H1 (cell line): ENCODE results near the gene EGFR. TPM values are rescaled to one million over a fixed set of nuclear protein-coding genes. Genes with fewer than 3 reads are reported as not detected.
A peak's percentile ranks its signal among the peaks of the same experiment; 100 is the strongest.

Source experiments
- CTCF ChIA-PET: fragments of 300-600 bp; sonication (Branson Sonifier 250); formaldehyde crosslinking; loops from one replicate; lab custom pipeline; 2021; ENCODE audit not compliant: partially characterized antibody; lab: Charles Lee
- POLR2A ChIA-PET: fragments of 300-600 bp; sonication (Branson Sonifier 250); formaldehyde crosslinking; loops from one replicate; lab custom pipeline; 2021; ENCODE audit warnings: inconsistent platforms; ENCODE audit not compliant: partially characterized antibody; lab: Charles Lee
- DNase-seq, 2 experiments: peaks; one replicate each; pipeline versions ENCODE4 v3.0.0 to v3.0.0-alpha.2; 2010 to 2022; ENCODE audit warnings: low spot score in 2 of 2, low read depth in 1 of 2, mixed read lengths in 1 of 2
- FAIRE-seq: peaks from 2 replicates; lab custom pipeline; 2011; peaks lifted over from hg19 to GRCh38; lab: Jason Lieb, UNC
- H2AFZ ChIP-seq: 2 replicates; pipeline ENCODE4 v1.8.1; 2012; ENCODE audit warnings: low read length, inconsistent platforms
- H2AK5ac ChIP-seq: 2 replicates; pipeline ENCODE4 v1.6.1; 2013; ENCODE audit warnings: low read depth, low read length
- H2BK120ac ChIP-seq: replicated peaks from 2 replicates; pipeline ENCODE3; 2013; ENCODE audit warnings: low read depth, low read length, inconsistent platforms
- H2BK12ac ChIP-seq: 2 replicates; pipeline ENCODE4 v1.6.1; 2013; ENCODE audit warnings: low read depth, low read length
- H2BK15ac ChIP-seq: 2 replicates; pipeline ENCODE4 v1.6.1; 2013; ENCODE audit warnings: low read length
- H2BK20ac ChIP-seq: 2 replicates; pipeline ENCODE4 v1.6.1; 2013; ENCODE audit warnings: low read length
- H2BK5ac ChIP-seq: 2 replicates; pipeline ENCODE4 v1.6.1; 2013; ENCODE audit warnings: low read depth, low read length
- H3K14ac ChIP-seq: 2 replicates; pipeline ENCODE4 v1.6.1; 2013; ENCODE audit warnings: inconsistent platforms; ENCODE audit not compliant: insufficient read length
- H3K18ac ChIP-seq: 2 replicates; pipeline ENCODE4 v1.6.1; 2013; ENCODE audit warnings: low read length; ENCODE audit errors: extremely low read depth
- H3K23ac ChIP-seq: 2 replicates; pipeline ENCODE4 v1.6.1; 2013; ENCODE audit warnings: inconsistent platforms; ENCODE audit not compliant: insufficient read length
- H3K23me2 ChIP-seq: 2 replicates; pipeline ENCODE4 v1.6.1; 2013; ENCODE audit warnings: low read depth, low read length
- H3K27ac ChIP-seq: 2 replicates; pipeline ENCODE4 v1.6.1; 2011; ENCODE audit warnings: low read depth, low read length, inconsistent platforms
- H3K27me3 ChIP-seq, 4 experiments: replicated peaks in 1 of 4; 1 replicate in 1 of 4; 2 replicates in 3 of 4; pipeline versions ENCODE4 v1.6.1 to v1.8.1; 2011 to 2013; ENCODE audit warnings: low read length in 3 of 4, mild to moderate bottlenecking in 3 of 4, inconsistent platforms in 2 of 4, mixed read lengths in 2 of 4, moderate library complexity in 1 of 4; ENCODE audit not compliant: control insufficient read depth in 3 of 4, insufficient read depth in 3 of 4; ENCODE audit errors: extremely low read depth in 1 of 4
- H3K36me3 ChIP-seq, 4 experiments: 2 replicates each; pipeline versions ENCODE4 v1.6.1 to v1.8.1; 2011 to 2013; ENCODE audit warnings: mild to moderate bottlenecking in 4 of 4, low read length in 3 of 4, moderate library complexity in 2 of 4, control low read depth in 1 of 4, inconsistent platforms in 1 of 4; ENCODE audit not compliant: insufficient read depth in 4 of 4, control insufficient read depth in 2 of 4
- H3K4ac ChIP-seq: replicated peaks from 2 replicates; pipeline ENCODE3; 2013; ENCODE audit warnings: low read length, low read depth, mixed read lengths, inconsistent platforms; ENCODE audit not compliant: insufficient read length
- H3K4me1 ChIP-seq, 4 experiments: replicated peaks in 1 of 4; 1 replicate in 1 of 4; 2 replicates in 3 of 4; pipeline versions ENCODE4 v1.6.1 to v1.8.1; 2011 to 2013; ENCODE audit warnings: low read length in 3 of 4, inconsistent platforms in 2 of 4, mixed read lengths in 1 of 4; ENCODE audit not compliant: insufficient read depth in 4 of 4, control insufficient read depth in 3 of 4
- H3K4me2 ChIP-seq, 2 experiments: 2 replicates each; pipeline versions ENCODE4 v1.6.1 to v1.8.1; 2011 to 2013; ENCODE audit warnings: low read depth in 2 of 2, low read length in 2 of 2, control low read depth in 1 of 2, inconsistent platforms in 1 of 2, mild to moderate bottlenecking in 1 of 2; ENCODE audit not compliant: insufficient read depth in 1 of 2
- H3K4me3 ChIP-seq, 4 experiments: fragments of 200-600, 300-600 bp in 1 of 4; sonication (generic), shearing (Covaris generic), sonication (Bioruptor Twin) in 1 of 4; 2 replicates each; pipeline versions ENCODE4 v1.5.1 to v1.8.1; 2011 to 2016; ENCODE audit warnings: low read length in 4 of 4, low read depth in 3 of 4, control low read depth in 2 of 4, inconsistent platforms in 2 of 4, mild to moderate bottlenecking in 2 of 4, mixed read lengths in 1 of 4, moderate library complexity in 1 of 4; ENCODE audit not compliant: insufficient read depth in 2 of 4; ENCODE audit errors: extremely low read depth in 1 of 4
- H3K56ac ChIP-seq: replicated peaks from 2 replicates; pipeline ENCODE3; 2013; ENCODE audit warnings: low read depth, mild to moderate bottlenecking, mixed read lengths, low read length, inconsistent platforms; ENCODE audit not compliant: insufficient read length
- H3K79me1 ChIP-seq: 2 replicates; pipeline ENCODE4 v1.6.1; 2013; ENCODE audit warnings: low read depth, low read length, control low read depth
- H3K79me2 ChIP-seq, 2 experiments: 2 replicates each; pipeline versions ENCODE4 v1.6.1 to v1.8.1; 2012 to 2013; ENCODE audit warnings: low read length in 2 of 2, mild to moderate bottlenecking in 2 of 2, inconsistent platforms in 1 of 2; ENCODE audit not compliant: insufficient read depth in 2 of 2, control insufficient read depth in 1 of 2
- H3K9ac ChIP-seq, 4 experiments: replicated peaks in 1 of 4; 1 replicate in 1 of 4; 2 replicates in 3 of 4; pipeline versions ENCODE4 v1.6.1 to v1.8.1; 2011 to 2013; ENCODE audit warnings: low read depth in 3 of 4, low read length in 3 of 4, control low read depth in 2 of 4, mild to moderate bottlenecking in 2 of 4, moderate library complexity in 2 of 4, inconsistent platforms in 1 of 4; ENCODE audit errors: extremely low read depth in 1 of 4
- H3K9me3 ChIP-seq, 2 experiments: 2 replicates each; pipeline versions ENCODE4 v1.6.1 to v1.8.1; 2012 to 2013; ENCODE audit warnings: mild to moderate bottlenecking in 2 of 2, moderate library complexity in 2 of 2, control low read depth in 1 of 2, inconsistent platforms in 1 of 2, low read depth in 1 of 2, low read length in 1 of 2, mixed read lengths in 1 of 2; ENCODE audit not compliant: insufficient read depth in 2 of 2
- H4K20me1 ChIP-seq, 2 experiments: replicated peaks in 1 of 2; 2 replicates each; pipeline versions ENCODE3 to v1.8.1; 2011 to 2013; ENCODE audit warnings: inconsistent platforms in 2 of 2, low read length in 2 of 2, mild to moderate bottlenecking in 1 of 2; ENCODE audit not compliant: insufficient read depth in 2 of 2, control insufficient read depth in 1 of 2
- H4K5ac ChIP-seq: 2 replicates; pipeline ENCODE4 v1.6.1; 2013; ENCODE audit warnings: low read length, low read depth, mixed read lengths, inconsistent platforms; ENCODE audit not compliant: insufficient read length
- H4K8ac ChIP-seq: 2 replicates; pipeline ENCODE4 v1.8.0; 2013; ENCODE audit warnings: mild to moderate bottlenecking, moderate library complexity, low read length, inconsistent platforms; ENCODE audit not compliant: insufficient read depth; ENCODE audit errors: extremely low read depth
- H4K91ac ChIP-seq: replicated peaks from 2 replicates; pipeline ENCODE3; 2013; ENCODE audit warnings: low read length, mixed read lengths, inconsistent platforms; ENCODE audit not compliant: insufficient read length
- ASH2L ChIP-seq: fragments of 200-600, 300-600 bp; sonication (generic); IDR thresholded peaks from one replicate; pipeline ENCODE4 v1.7.1; 2017; ENCODE audit warnings: low read length
- BCL11A ChIP-seq, 2 experiments: IDR thresholded peaks; one replicate each; pipeline ENCODE4 v1.6.1; 2011; ENCODE audit warnings: low read depth in 2 of 2, low read length in 2 of 2, mild to moderate bottlenecking in 2 of 2
- CEBPB ChIP-seq: IDR thresholded peaks from 2 replicates; pipeline ENCODE4 v1.6.1; 2012; ENCODE audit warnings: low read depth, low read length
- CREB1 ChIP-seq: IDR thresholded peaks from 2 replicates; pipeline ENCODE4 v1.6.1; 2012; ENCODE audit warnings: inconsistent platforms
- E2F6 ChIP-seq: IDR thresholded peaks from 2 replicates; pipeline ENCODE4 v1.6.1; 2012; ENCODE audit warnings: inconsistent platforms
- EZH2 ChIP-seq: fragments of 200-600 bp; sonication (generic); IDR thresholded peaks from 2 replicates; pipeline ENCODE4 v1.7.1; 2012; ENCODE audit warnings: low read depth, mild to moderate bottlenecking, moderate library complexity, low read length, inconsistent platforms; ENCODE audit not compliant: severe bottlenecking
- HDAC6 ChIP-seq: IDR thresholded peaks from one replicate; pipeline ENCODE4 v1.7.1; 2012; ENCODE audit warnings: low read depth, mild to moderate bottlenecking, inconsistent platforms, low read length, moderate library complexity
- NANOG ChIP-seq: IDR thresholded peaks from 2 replicates; pipeline ENCODE4 v1.6.1; 2011; ENCODE audit warnings: low read length, low read depth, mild to moderate bottlenecking, inconsistent platforms; ENCODE audit not compliant: insufficient read depth, poor library complexity, severe bottlenecking
- NRF1 ChIP-seq: IDR thresholded peaks from 2 replicates; pipeline ENCODE4 v1.6.1; 2011; ENCODE audit warnings: mild to moderate bottlenecking, low read depth, low read length, improper control_type of control experiment
- POLR2A ChIP-seq, 2 experiments: IDR thresholded peaks; 1 replicate in 1 of 2; 2 replicates in 1 of 2; pipeline ENCODE4 v1.6.1; 2011; ENCODE audit warnings: low read depth in 2 of 2, low read length in 2 of 2, mild to moderate bottlenecking in 2 of 2; ENCODE audit errors: control extremely low read depth in 1 of 2
- POU5F1 ChIP-seq: IDR thresholded peaks from 2 replicates; pipeline ENCODE4 v1.6.1; 2011; ENCODE audit warnings: low read depth, mild to moderate bottlenecking, low read length, moderate library complexity
- SIX5 ChIP-seq: IDR thresholded peaks from 2 replicates; pipeline ENCODE4 v1.6.1; 2011; ENCODE audit warnings: mild to moderate bottlenecking, low read depth, low read length
- TAF1 ChIP-seq: IDR thresholded peaks from 2 replicates; pipeline ENCODE4 v1.6.1; 2011; ENCODE audit warnings: mild to moderate bottlenecking, low read depth, low read length
- TEAD4 ChIP-seq: IDR thresholded peaks from 2 replicates; pipeline ENCODE4 v1.6.1; 2012; ENCODE audit warnings: low read depth, low read length, inconsistent platforms, mixed read lengths
- WGBS, 2 experiments: shearing (Covaris generic) in 1 of 2; methylation state at CpG; one replicate each; pipeline versions ENCODE4 v1.1.6 to v1.1.7; 2013 to 2015; ENCODE audit warnings: low lambda C conversion rate in 2 of 2, mixed read lengths in 2 of 2, inconsistent platforms in 1 of 2, low coverage in 1 of 2, missing lambda C conversion rate in 1 of 2; ENCODE audit not compliant: insufficient replicate concordance in 2 of 2, insufficient coverage in 1 of 2, insufficient read length in 1 of 2; ENCODE audit errors: extremely low coverage in 1 of 2, missing lambda C conversion rate in 1 of 2; 5-methylcytosine and 5-hydroxymethylcytosine counted together
- polyA plus RNA-seq, 7 experiments: library from polyadenylated mRNA; depleted of rRNA in 3 of 7; stranded (reverse) in 5 of 7; unstranded in 2 of 7; fragments of >200 nt in 5 of 7; fragments of 200-250 nt in 2 of 7; gene quantifications; 1 replicate in 5 of 7; 2 replicates in 1 of 7; 4 replicates in 1 of 7; pipeline versions ENCODE4 v1.2.1 to v1.2.3, GENCODE V29; 2011 to 2013; ENCODE audit warnings: missing spikeins in 2 of 7, mixed read lengths in 2 of 7
- total RNA-seq: library from RNA; stranded (reverse); fragmentation: NEBNext Ultra II Directional; extraction: Animal tissue kit (Norgen Biotek cat#: 25700); gene quantifications from 2 replicates; pipeline ENCODE4 v1.2.1, GENCODE V29; 2021

The EGFR gene
- total and polyA plus RNA-seq, 2 of the 8 experiments (the other 6 are each of a cell fraction or from before 2014, with no cell fraction given) = 1.9 to 5.8 TPM

DNA sequence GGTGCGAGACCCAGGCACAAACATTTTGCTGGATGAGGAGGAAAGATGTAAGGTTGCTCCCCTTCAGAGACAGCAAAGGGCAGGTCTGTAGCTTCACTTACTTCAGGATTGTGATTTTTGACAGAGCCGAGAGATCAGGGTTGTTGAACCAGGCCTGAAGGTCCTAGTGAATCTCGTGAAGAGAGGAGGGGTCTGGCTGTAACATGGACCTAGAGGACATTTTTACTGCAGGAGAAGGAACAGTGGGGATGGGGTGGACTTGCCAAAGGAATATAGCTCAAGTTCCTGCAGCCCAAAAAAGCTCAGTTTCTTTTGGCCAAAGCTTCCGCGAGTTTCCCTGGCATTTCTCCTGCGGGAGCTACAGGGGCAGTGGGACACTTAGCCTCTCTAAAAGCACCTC lies 976 bp upstream of the EGFR start:
- Histone ChIP-seq H3K18ac (no peak overlapping the region), H3K23ac (no peak overlapping the region), H4K5ac (no peak overlapping the region), H3K56ac (no peak overlapping the region), H3K36me3 (no peaks in the 10 kb centered on the region), H3K14ac (no peak overlapping the region), H2BK12ac (no peak overlapping the region), H2BK15ac (no peak overlapping the region), H3K79me2 (no peaks in the 10 kb centered on the region), H3K4me2 (peak overlapping the region in 1 of 2 experiments; percentile 74; a peak in 2 of 4 replicates), H3K9me3 (no peaks in the 10 kb centered on the region), H3K4me3 (peak overlapping the region in 1 of 4 experiments; percentile 77; a peak in 1 of 8 replicates), H3K23me2 (peaks cover 9% of the 10 kb centered on the region; the same call in 1 of the 2 replicates), H3K4me1 (peaks cover 0 to 8% (median 3%) of the 10 kb centered on the region in 4 experiments; a peak in 4 of 7 replicates), H3K27me3 (peaks cover 16 to 56% (median 39%) of the 10 kb centered on the region in 4 experiments), H4K91ac (no peak overlapping the region), H3K4ac (no peak overlapping the region), H2BK120ac (no peak overlapping the region), H3K9ac (no peak overlapping the region), H2BK5ac (no peak overlapping the region), H3K79me1 (no peaks in the 10 kb centered on the region), H2BK20ac (no peak overlapping the region), H4K8ac (no peak overlapping the region), H4K20me1 (no peaks in the 10 kb centered on the region), H2AK5ac (no peak overlapping the region), H2AFZ (no peak overlapping the region), H3K27ac (no peak overlapping the region)
- FAIRE-seq (no peak), DNase-seq (no peak)
- ChIA-PET POLR2A (no interaction called here), CTCF (interaction anchor here (0.5 to 1.3 kb wide), 3 partner anchors 9 to 246 kb away, joined by 3 read pairs; no protein-coding TSS in a partner anchor)
- WGBS, 2 experiments = 78% methylated on average over 6 of the region's 6 CpGs; no CpG with 5 or more reads in 1 of the 2 experiments
- no peak for TF ChIP-seq SIX5
- TF ChIP-seq POLR2A (IDR thresholded peaks at IDR 0.05; ENCODE audit: control extremely low read depth in 1 of 2, low read depth in 2 of 2, low read length in 2 of 2) = no peak
- TF ChIP-seq NANOG = no peak
- TF ChIP-seq E2F6 = no peak
- no peak for TF ChIP-seq EZH2
- TF ChIP-seq TAF1 = no peak
- TF ChIP-seq ASH2L = no peak
- no peak for TF ChIP-seq TEAD4
- no peak for TF ChIP-seq NRF1
- no peak for TF ChIP-seq BCL11A (IDR thresholded peaks at IDR 0.05; ENCODE audit: low read depth in 2 of 2, low read length in 2 of 2)
- TF ChIP-seq CEBPB = no peak
- TF ChIP-seq CREB1 = no peak
- TF ChIP-seq POU5F1 = no peak
- no peak for TF ChIP-seq HDAC6
